HG03442 (cell line): Measurements from ENCODE around the gene PLB1.
A peak's percentile ranks its signal among the peaks of the same experiment; 100 is the strongest.

Experiments used
- ATAC-seq: cut with Tn5 transposase; IDR thresholded peaks from one replicate; pipeline ENCODE4 v1.9.1; 2021; ENCODE audit warnings: mild to moderate bottlenecking, moderate library complexity; ENCODE audit not compliant: unreplicated experiment

Gene PLB1

DNA sequence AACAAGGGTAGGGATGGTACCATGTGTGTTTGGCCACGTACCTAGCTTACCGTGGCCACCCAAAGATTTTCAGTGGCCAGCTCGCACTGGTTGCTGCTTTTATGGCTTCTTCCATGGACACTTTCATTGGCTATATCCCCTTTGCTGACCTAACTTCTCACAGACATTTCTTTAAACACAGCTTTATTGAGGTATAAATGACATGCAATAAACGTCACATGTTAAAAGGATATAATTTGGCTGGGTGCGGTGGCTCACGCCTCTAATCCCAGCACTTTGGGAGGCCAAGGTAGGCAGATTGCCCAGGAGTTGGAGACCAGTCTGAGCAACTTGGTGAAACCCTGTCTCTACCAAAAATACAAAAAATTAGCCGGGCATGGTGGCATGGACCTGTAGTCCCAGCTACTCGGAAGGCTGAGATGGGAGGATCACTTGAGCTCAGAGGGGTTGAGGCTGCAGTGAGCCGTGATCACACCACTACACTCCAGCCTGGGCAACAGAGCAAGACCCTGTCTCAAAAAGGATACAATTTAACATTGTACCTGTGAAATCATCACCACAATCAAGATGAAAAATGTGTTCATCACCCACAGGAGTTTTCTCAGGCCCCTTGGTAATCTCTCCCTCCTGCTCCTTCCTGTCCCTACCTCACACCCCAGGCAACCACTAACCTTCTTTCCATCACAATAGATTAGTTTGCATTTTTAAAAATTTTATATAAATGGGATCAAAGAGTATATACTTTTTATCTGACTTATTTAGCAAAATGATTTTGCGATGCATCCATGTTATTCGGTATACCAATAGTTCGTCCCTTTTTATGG, 127.9 kb downstream of the PLB1 start:
- ATAC-seq, result no peak

GRCh38 chr2:28624436-28624792, 128.6 kb downstream of the PLB1 start:
- ATAC-seq, result no peak

DNA sequence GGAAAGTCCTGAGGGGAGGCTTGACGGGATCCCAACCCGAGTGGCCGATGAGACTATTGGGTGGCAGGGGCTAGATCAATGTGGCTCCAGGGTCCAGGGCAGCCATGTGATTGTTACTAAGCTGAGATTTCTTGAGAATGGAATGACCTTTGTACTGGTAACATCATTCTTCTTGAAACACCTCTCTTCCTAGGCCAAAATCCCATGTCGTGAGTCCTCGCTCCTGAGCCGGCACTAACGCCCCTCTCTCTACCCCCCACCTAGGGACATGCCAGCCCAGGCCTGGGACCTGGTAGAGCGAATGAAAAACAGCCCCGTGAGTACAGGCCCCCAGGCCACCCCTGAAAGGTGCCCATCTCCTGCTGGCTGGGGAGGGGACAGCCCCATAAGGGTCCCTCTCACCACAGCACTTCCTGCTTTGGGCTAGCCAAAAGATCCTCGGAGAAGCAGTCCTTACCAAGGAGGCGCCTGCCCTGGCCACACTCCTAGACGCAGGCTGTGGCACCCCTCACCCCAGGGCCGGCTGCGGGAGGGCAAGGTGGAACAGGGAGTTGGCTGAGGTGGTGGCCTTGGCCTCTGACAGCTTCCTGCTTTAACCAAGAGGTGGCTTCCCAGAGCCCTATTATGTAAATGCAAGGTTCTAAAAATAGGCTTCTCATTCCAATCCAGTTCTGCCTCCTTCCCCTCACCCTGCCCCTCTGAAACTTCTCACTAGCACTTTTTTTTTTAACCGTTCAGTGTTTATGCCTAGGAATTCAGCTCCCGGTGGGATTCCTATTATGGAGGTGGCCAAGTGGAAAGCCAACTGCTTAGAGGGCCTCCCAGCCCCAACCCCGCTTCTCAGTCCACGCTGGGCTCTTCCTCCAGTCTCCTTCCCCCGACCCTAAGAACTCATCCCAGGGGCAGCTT, 129.2 kb downstream of the PLB1 start:
- ATAC-seq, result peak; percentile 52

- ATAC-seq, result no peak
Measured at GRCh38 chr2:28626376-28626775, 130.5 kb downstream of the PLB1 start.

DNA sequence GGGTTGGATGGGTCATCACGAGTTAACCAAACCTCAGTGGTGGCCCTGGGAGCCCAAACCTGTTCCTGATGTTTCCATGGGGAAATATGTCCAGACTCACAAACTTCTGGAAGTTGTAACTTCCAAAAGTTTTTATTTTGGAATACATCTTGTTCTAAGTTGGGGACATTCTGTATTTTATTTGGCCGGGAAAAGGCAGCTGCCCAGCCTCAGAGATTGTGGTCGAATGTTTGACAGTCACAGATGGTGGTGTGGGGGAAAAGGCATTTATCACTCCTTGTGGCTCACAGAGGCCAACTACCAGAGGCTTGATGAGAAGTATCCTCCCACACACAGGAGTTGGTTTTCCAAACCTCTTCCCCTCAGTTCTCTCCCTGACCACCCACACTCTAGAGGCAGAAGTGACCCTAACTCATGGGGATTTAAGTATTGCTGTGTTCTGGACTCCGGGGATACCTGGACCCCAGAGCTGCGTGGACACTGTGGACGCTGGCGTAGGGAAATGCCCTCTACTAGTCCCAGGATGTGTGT, 131.1 kb downstream of the PLB1 start:
- no peak for ATAC-seq

- ATAC-seq, result no peak
Measured at GRCh38 chr2:28627722-28628480, 132.0 kb downstream of the PLB1 start.

GRCh38 chr2:28628506-28628905, 132.6 kb downstream of the PLB1 start:
- ATAC-seq, result no peak

- ATAC-seq, result no peak
Measured at GRCh38 chr2:28628987-28629386, 133.1 kb downstream of the PLB1 start.

DNA sequence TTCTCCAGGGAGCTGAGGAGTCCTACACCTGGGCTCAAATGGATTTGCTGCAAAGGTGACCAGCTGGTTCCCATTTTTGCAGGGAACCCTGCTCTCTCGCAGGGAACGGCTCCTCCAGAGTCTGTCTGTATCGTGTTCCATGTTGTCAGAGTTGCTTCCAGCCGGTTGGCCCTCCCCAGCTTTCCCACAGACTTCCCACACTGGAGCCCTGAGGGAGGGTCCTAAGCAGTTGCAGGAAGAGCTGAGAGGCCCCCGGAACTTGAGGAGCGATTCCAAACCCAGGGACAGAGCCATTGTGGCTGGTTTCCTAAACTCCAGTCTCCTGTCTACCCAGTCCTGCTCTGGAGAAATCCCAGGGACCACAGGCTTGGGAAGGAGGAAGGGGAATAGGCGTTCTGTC, 134.1 kb downstream of the PLB1 start:
- no peak for ATAC-seq

- ATAC-seq, result no peak
Measured at GRCh38 chr2:28630341-28630740, 134.5 kb downstream of the PLB1 start.

DNA sequence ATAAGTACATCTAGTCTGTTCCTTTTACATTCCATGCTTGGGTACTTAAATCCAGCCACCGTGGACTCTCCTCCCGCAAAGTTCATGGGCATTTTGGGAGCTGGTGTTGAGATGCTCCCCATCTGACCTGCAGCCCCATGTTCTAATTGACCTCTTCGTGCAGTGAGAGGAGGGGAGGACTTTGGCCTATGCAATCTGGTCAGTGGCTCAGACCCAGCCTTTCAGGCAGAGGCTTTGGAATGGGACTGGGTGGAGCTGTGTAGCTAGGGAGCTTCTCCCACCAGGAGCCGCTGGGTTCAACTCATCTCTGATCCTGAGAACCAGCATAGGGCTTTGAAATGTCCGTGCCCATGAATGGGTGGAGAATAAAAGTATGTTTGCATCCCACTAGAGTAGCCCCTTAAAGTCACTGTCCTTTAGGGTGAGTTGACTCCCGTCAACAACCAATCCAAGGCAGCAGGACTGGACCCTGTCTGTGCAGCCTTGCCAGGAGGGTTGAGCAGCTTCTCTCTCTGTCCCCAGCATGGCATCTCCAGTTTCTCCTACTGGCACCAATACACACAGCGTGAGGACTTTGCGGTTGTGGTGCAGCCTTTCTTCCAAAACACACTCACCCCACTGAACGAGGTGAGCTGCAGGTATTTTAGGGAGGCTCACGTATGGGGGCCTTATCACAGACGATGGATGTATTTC, 135.8 kb downstream of the PLB1 start:
- no peak for ATAC-seq

DNA sequence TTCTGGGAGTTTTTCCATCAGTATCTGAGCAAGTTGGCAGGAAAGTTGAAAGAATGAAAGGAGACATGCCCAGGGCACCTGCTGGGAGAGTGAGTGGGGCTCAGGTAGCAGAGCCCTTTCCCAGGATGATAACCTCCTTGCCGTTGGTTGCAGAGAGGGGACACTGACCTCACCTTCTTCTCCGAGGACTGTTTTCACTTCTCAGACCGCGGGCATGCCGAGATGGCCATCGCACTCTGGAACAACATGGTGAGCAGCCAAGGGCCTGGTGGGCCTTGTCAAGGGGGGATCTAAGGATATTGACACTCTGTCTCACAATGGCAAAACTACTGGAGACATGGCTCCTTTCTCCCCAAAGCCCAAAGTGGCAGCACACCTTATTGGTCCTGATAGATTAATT, 136.9 kb downstream of the PLB1 start:
- no peak for ATAC-seq

DNA sequence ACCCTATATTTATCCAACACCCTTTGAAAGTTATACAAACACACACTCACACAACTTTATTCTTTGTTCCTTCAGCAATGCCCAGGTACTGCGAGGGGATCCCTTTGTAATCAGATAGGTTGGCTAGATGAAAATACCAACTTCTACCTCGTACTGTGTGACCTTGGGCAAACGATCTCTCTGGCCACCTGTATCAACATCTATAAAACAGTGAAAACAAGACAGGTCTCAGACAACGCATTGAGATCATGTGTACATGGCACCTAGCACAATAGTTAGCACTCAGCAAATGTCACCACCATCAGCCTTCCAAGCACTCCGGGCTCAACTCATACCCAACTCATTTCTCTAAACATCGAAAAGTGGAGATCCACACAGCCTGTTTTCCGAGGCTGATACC, 137.3 kb downstream of the PLB1 start:
- ATAC-seq, result no peak

DNA sequence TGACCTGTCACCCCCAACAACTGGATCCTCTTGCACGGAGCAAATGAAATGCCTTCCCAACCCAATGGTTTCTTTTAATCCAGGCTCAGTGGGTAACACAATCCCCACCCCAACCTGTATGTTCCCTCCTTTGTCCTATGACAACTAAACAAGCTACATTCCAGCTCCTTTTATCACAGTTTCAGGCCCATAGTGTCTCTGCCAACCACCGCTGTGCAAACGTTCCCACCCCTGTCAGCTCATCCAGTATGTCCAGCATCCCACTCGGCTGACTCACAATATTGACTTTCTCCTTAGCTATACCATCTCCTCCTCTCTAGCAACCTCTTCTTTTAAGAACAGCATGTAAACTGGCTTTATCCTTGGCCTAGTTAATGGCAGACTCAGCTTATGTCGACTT, 137.9 kb downstream of the PLB1 start:
- ATAC-seq, result no peak

- no peak for ATAC-seq
Measured at GRCh38 chr2:28635191-28635611, 139.3 kb downstream of the PLB1 start.

- no peak for ATAC-seq
Measured at GRCh38 chr2:28636491-28636890, 140.6 kb downstream of the PLB1 start.

- no peak for ATAC-seq
Measured at GRCh38 chr2:28637066-28638047, 141.5 kb downstream of the PLB1 start.

DNA sequence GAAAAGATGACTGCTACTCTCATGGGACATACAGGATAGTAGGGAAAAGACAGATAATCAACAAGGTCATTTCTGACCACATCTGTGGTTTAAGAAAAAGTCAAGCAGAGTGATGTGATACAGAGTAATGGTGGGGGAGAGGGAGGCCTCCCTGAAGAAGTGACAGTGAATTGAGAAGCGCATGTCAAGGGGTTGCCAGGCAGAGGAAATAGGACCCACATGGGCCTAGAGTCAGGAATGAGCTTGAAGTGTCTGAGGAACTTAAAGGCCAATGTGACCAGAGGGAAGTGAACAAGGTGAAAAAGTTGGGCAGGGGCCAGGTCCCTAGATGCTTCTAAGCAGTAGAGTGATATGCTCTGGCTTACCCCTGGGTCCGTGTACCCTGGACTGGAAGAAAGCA, 142.2 kb downstream of the PLB1 start:
- ATAC-seq, result no peak

- no peak for ATAC-seq
Measured at GRCh38 chr2:28639092-28639691, 143.3 kb downstream of the PLB1 start.
